ENCODE results near the gene IPPK.

Gene IPPK

GRCh38 chr9:92636627-92637026 is 33.3 kb downstream of the IPPK start:
- H3K4me3 ChIP-seq (ENCODE audit: low read length), result no peak overlapping the region
- TF ChIP-seq, protein P1, sequence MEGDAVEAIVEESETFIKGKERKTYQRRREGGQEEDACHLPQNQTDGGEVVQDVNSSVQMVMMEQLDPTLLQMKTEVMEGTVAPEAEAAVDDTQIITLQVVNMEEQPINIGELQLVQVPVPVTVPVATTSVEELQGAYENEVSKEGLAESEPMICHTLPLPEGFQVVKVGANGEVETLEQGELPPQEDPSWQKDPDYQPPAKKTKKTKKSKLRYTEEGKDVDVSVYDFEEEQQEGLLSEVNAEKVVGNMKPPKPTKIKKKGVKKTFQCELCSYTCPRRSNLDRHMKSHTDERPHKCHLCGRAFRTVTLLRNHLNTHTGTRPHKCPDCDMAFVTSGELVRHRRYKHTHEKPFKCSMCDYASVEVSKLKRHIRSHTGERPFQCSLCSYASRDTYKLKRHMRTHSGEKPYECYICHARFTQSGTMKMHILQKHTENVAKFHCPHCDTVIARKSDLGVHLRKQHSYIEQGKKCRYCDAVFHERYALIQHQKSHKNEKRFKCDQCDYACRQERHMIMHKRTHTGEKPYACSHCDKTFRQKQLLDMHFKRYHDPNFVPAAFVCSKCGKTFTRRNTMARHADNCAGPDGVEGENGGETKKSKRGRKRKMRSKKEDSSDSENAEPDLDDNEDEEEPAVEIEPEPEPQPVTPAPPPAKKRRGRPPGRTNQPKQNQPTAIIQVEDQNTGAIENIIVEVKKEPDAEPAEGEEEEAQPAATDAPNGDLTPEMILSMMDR (IDR thresholded peaks at IDR 0.05; ENCODE audit: insufficient read depth, low read depth, low read length, missing control alignments), result no peak
- no peak for DNase-seq (ENCODE audit: low read depth)

- DNase-seq (ENCODE audit: low read depth), result no peak
- H3K4me3 ChIP-seq (ENCODE audit: low read length), result no peak overlapping the region
- TF ChIP-seq, protein P1 (IDR thresholded peaks at IDR 0.05; ENCODE audit: insufficient read depth, low read depth, low read length, missing control alignments), result no peak
Measured at GRCh38 chr9:92635760-92636159, 34.2 kb downstream of the IPPK start.

GRCh38 chr9:92634712-92635605 is 35.0 kb downstream of the IPPK start:
- TF ChIP-seq, protein P1 (IDR thresholded peaks at IDR 0.05; ENCODE audit: insufficient read depth, low read depth, low read length, missing control alignments), result peak; percentile 95
- no peak overlapping the region for H3K4me3 ChIP-seq (ENCODE audit: low read length)
- DNase-seq (ENCODE audit: low read depth), result peak; percentile 73

- H3K4me3 ChIP-seq (ENCODE audit: low read length), result no peak overlapping the region
- TF ChIP-seq, protein P1 (IDR thresholded peaks at IDR 0.05; ENCODE audit: insufficient read depth, low read depth, low read length, missing control alignments), result no peak
Measured at GRCh38 chr9:92633614-92634278, 36.2 kb downstream of the IPPK start.

DNA sequence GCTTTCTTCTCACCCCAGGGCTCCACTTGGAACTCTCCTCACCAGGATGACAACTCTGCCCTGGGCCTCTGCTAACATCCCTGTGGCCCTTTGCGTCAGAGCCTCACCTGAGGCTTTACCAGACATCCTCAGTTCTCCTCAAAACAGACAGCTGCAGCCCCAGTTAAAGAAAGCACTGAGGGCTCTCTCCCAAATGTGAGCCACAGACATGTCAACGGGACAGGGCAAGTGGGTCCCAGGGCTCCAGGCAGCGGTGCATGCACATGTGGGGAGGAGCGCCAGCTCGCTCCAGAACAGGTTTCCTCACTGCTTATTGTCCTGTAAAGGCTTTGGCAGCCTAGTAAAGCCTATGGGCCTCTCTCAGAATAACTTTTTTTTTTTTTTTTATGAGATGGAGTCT is 37.3 kb downstream of the IPPK start:
- DNase-seq (ENCODE audit: low read depth), result no peak
- TF ChIP-seq, protein P1 (IDR thresholded peaks at IDR 0.05; ENCODE audit: insufficient read depth, low read depth, low read length, missing control alignments), result no peak
- H3K4me3 ChIP-seq (ENCODE audit: low read length), result no peak overlapping the region

More at GRCh38 chr9:92633614-92634278, 36.2 kb downstream of the IPPK start:
- DNase-seq (ENCODE audit: low read depth), result no peak

DNA sequence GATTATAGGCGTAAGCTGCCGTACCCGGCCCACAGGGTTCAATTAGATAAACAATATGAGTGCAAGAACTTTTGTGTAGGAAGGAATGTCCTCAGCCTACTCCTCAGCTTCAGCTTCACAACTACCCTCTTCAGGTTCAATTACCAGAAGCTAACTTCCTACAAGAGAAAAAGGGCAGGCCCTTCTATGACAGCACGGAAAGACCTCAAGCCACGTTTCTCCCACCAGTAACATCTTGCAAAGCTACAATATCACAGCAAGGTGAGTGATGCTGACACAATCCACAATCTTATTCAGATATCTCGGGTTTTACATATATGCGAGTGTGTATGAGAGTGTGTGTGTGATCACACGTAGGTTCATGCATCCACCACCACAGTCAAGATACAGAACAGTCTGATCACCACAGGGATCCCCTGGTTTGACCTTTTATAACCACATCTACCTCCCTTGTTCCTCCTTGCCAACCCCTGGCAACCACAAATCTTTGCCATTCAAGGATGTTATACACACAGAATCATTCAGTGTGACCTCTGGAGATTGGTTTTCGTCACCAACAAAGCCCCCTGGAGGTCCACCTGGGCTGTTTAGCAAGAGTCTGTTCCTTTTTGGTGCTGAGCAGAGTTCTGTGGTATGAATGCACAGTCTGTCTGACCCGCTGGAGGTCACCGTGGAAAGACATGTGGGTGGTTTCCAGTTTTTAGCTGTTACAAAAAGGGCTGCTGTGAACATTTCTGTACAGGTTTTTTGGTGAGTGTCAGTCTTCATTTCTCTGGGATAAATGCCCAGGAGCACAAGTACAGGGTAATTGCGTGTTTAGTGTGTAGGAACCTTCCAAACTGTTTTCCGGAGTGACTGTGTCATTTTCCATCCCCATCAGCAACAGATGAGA is 38.2 kb downstream of the IPPK start:
- TF ChIP-seq, protein P1 (IDR thresholded peaks at IDR 0.05; ENCODE audit: insufficient read depth, low read depth, low read length, missing control alignments), result no peak
- H3K4me3 ChIP-seq (ENCODE audit: low read length), result no peak overlapping the region
- DNase-seq (ENCODE audit: low read depth), result no peak
